KMS-11 (cell line): ENCODE results near the gene ATXN10.

ENCODE experiments used
- H2AFZ ChIP-seq: fragments of 200-600 bp; sonication (generic); 2 replicates; pipeline ENCODE4 v1.6.1; 2016; ENCODE audit warnings: antibody characterized with exemption, mixed run types, low read depth
- H3K27ac ChIP-seq: fragments of 200-600 bp; sonication (generic); 2 replicates; pipeline ENCODE4 v1.6.1; 2016; ENCODE audit warnings: mild to moderate bottlenecking, mixed run types
- H3K27me3 ChIP-seq: fragments of 200-600 bp; sonication (generic); 2 replicates; pipeline ENCODE4 v1.6.1; 2017; ENCODE audit warnings: mild to moderate bottlenecking, low read depth, mixed run types, moderate library complexity; ENCODE audit not compliant: insufficient read depth
- H3K36me3 ChIP-seq: fragments of 200-600 bp; sonication (generic); 2 replicates; pipeline ENCODE4 v1.6.1; 2017; ENCODE audit warnings: mild to moderate bottlenecking, mixed run types; ENCODE audit not compliant: insufficient read depth
- H3K4me1 ChIP-seq: fragments of 200-600 bp; sonication (generic); 2 replicates; pipeline ENCODE4 v1.6.1; 2016; ENCODE audit warnings: mild to moderate bottlenecking, low read depth, mixed run types; ENCODE audit not compliant: poor library complexity, severe bottlenecking
- H3K4me2 ChIP-seq: fragments of 200-600 bp; sonication (generic); 2 replicates; pipeline ENCODE4 v1.7.0; 2016; ENCODE audit warnings: mild to moderate bottlenecking, mixed run types
- H3K4me3 ChIP-seq: fragments of 200-600 bp; sonication (generic); IDR thresholded peaks from 2 replicates; pipeline ENCODE4 v1.6.1; 2017; ENCODE audit warnings: low read depth, low read length, mixed read lengths; ENCODE audit not compliant: insufficient read depth
- H3K79me2 ChIP-seq: fragments of 200-600 bp; sonication (generic); 2 replicates; pipeline ENCODE4 v1.6.1; 2016; ENCODE audit warnings: low read depth, mixed run types; ENCODE audit not compliant: insufficient read depth
- H3K9ac ChIP-seq: fragments of 200-600 bp; sonication (generic); 2 replicates; pipeline ENCODE4 v1.6.1; 2016; ENCODE audit warnings: mild to moderate bottlenecking, mixed run types
- H4K20me1 ChIP-seq: fragments of 200-600 bp; sonication (generic); 2 replicates; pipeline ENCODE4 v1.6.1; 2016; ENCODE audit warnings: mild to moderate bottlenecking, mixed run types; ENCODE audit not compliant: insufficient read depth
- CTCF ChIP-seq: fragments of 200-600 bp; sonication (generic); conservative IDR thresholded peaks from 2 replicates; pipeline ENCODE4 v1.6.1; 2017; ENCODE audit warnings: low read depth, mild to moderate bottlenecking, antibody characterized with exemption, low read length, moderate library complexity, mixed read lengths

The ATXN10 gene

DNA sequence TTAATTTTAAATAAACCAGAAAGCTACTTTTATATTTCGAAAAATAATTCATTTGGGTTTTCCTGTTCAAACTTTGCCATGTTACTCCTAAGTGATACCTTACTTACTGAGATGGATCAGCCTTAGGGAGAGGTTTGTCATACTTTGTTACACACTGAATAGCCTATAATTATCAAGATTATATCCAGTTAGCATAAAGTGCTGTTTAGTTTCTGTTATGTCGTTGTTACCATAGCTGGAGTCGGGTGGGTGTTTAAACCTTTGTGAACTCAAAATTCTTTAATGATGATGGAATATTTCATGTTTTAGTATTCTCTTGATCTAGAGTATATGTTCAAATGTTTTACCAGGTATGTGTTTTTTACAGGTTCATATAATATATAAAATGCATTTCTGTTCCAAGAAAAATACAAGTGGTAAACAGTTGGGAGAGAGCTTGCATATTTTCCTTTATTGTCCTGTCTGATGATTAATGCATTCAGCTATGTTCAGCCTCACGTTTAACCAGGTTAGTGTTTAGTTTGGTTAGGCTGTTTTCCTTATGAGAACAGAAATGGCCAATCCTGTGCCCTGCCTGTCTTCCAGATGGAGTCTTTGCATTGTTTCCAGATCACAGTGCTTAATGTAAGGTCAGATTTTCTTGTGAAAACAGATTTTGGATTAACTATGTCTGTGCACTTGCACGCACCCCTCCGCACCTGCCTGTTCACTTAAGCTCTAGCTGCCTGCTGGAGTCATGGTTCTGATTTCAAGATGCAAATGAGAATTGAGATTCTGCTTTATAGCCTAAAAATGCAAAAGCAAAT lies 105.6 kb downstream of the ATXN10 start:
- Histone ChIP-seq H3K4me1 (peaks cover 18% of the 10 kb centered on the region), H3K36me3 (no peaks in the 10 kb centered on the region), H3K79me2 (no peaks in the 10 kb centered on the region), H3K4me3 (no peak overlapping the region), H3K9ac (no peak overlapping the region), H3K27ac (no peak overlapping the region), H2AFZ (no peak overlapping the region), H4K20me1 (no peaks in the 10 kb centered on the region), H3K4me2 (no peak overlapping the region), H3K27me3 (no peaks in the 10 kb centered on the region)
- TF ChIP-seq CTCF = no peak

DNA sequence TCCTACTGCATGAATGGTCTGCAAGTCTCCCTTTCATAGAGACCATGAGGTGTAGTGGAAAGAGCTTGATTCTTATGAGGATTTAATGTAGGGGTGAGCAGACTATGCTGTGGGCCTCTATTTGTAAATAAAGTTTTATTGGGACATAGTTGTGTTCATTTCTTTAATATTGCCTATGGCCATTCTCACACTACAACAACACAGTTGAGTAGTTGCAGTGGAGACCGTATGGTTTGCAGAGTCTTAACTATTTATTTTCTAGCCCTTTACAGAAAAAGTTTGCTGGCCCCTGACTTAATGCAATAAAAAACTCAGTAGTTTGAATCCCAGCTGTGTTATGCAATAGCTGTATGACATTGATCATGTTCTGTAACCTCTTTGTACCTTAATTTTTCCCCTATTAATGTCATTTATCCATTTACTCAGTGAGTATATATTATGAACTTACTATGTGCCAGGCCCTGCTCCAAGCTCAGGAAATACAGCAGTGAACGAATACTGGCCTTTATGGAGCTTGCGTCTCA lies 106.3 kb downstream of the ATXN10 start:
- Histone ChIP-seq H3K9ac (no peak overlapping the region), H3K4me2 (no peak overlapping the region), H3K4me3 (no peak overlapping the region), H3K27ac (no peak overlapping the region), H3K79me2 (no peaks in the 10 kb centered on the region), H2AFZ (no peak overlapping the region), H4K20me1 (no peaks in the 10 kb centered on the region), H3K27me3 (no peaks in the 10 kb centered on the region), H3K4me1 (peaks cover 24% of the 10 kb centered on the region), H3K36me3 (no peaks in the 10 kb centered on the region)
- TF ChIP-seq CTCF = no peak

GRCh38 chr22:45781459-45781858 lies 109.8 kb downstream of the ATXN10 start:
- no peaks in the 10 kb centered on the region for H4K20me1 ChIP-seq
- peaks cover 60% of the 10 kb centered on the region for H3K4me1 ChIP-seq
- H3K4me3 ChIP-seq = no peak overlapping the region
- no peaks in the 10 kb centered on the region for H3K79me2 ChIP-seq
- H3K9ac ChIP-seq = no peak overlapping the region
- no peak overlapping the region for H2AFZ ChIP-seq
- H3K27ac ChIP-seq = peak overlapping the region; percentile 37; the same call in 1 of the 2 replicates
- TF ChIP-seq CTCF = no peak
- H3K4me2 ChIP-seq = no peak overlapping the region; the same call in 1 of the 2 replicates
- H3K27me3 ChIP-seq = no peaks in the 10 kb centered on the region
- H3K36me3 ChIP-seq = no peaks in the 10 kb centered on the region

DNA sequence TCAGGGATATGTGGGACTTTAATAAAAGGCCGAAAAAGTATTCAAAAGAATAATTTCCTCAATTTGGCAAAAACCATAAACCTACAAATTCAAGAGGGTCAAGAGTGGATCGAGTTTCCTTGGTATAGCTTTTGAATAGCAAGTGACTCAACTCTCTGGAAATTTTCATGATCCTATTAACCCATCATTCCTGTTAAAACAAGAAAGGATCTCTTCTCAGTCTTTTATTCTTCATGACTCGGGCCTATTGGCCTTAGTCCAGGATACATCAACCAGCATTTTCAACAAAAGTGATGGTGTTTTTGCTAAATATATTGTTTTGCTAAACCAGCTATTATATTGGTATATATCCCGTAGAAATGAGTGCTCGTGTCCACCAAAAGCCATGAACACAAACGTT lies 110.3 kb downstream of the ATXN10 start:
- H3K79me2 ChIP-seq = no peaks in the 10 kb centered on the region
- H3K27me3 ChIP-seq = no peaks in the 10 kb centered on the region

More for the DNA sequence above, 110.3 kb downstream of the ATXN10 start:
- H3K9ac ChIP-seq = no peak overlapping the region
- H3K4me1 ChIP-seq = peaks cover 64% of the 10 kb centered on the region
- H3K27ac ChIP-seq = no peak overlapping the region
- no peak overlapping the region for H2AFZ ChIP-seq
- H3K36me3 ChIP-seq = no peaks in the 10 kb centered on the region
- H3K4me3 ChIP-seq = no peak overlapping the region
- no peak overlapping the region for H3K4me2 ChIP-seq
- TF ChIP-seq CTCF = no peak
- H4K20me1 ChIP-seq = no peaks in the 10 kb centered on the region
